WTC11 (cell line): Measurements from ENCODE around the gene CRYBA2. TPM values are rescaled to one million over a fixed set of nuclear protein-coding genes. Genes with fewer than 3 reads are reported as not detected.

Experiments used
- ATAC-seq: fragments of 200-7000 bp; cut with Tn5 transposase; 2 replicates; pipeline ENCODE4 v1.10.0; 2021; ENCODE audit warnings: mild to moderate bottlenecking, moderate library complexity
- CTCF ChIA-PET: fragments of 300-600 bp; sonication (Branson Sonifier 250); formaldehyde crosslinking; loops from one replicate; lab custom pipeline; 2021; ENCODE audit warnings: antibody characterized with exemption; lab: Charles Lee
- POLR2A ChIA-PET: fragments of 350-600 bp; sonication (Branson Sonifier 250); formaldehyde crosslinking; loops from one replicate; lab custom pipeline; 2021; ENCODE audit warnings: antibody characterized with exemption; lab: Charles Lee
- DNase-seq: peaks from one replicate; pipeline ENCODE4 v3.0.0; 2021; ENCODE audit warnings: low spot score
- H3K27ac Mint-ChIP-seq: 2 replicates; pipeline ENCODE4 v1.8.0; 2021; ENCODE audit warnings: mixed read lengths
- H3K27me3 Mint-ChIP-seq: 2 replicates; pipeline ENCODE4 v1.8.0; 2021; ENCODE audit warnings: low read depth, mild to moderate bottlenecking, moderate library complexity, mixed read lengths
- H3K36me3 Mint-ChIP-seq: 2 replicates; pipeline ENCODE4 v1.8.0; 2021; ENCODE audit warnings: mixed read lengths
- H3K4me1 Mint-ChIP-seq: 2 replicates; pipeline ENCODE4 v1.8.0; 2022; ENCODE audit warnings: mixed read lengths
- H3K4me3 Mint-ChIP-seq: 2 replicates; pipeline ENCODE4 v1.8.0; 2021; ENCODE audit warnings: mild to moderate bottlenecking, moderate library complexity, mixed read lengths
- H3K9me3 Mint-ChIP-seq: 2 replicates; pipeline ENCODE4 v1.8.0; 2021; ENCODE audit warnings: mixed read lengths
- AR ChIP-seq: fragments of 250-450 bp; sonication (Bioruptor Pico); IDR thresholded peaks from 2 replicates; pipeline ENCODE4 v1.9.0; 2021; ENCODE audit warnings: mild to moderate bottlenecking
- ATF6 ChIP-seq: sonication (generic); formaldehyde crosslinking; IDR thresholded peaks from 2 replicates; pipeline ENCODE4 v1.8.1; 2023; ENCODE audit warnings: mild to moderate bottlenecking, missing genetic modification reagents
- FOXK1 ChIP-seq: sonication (generic); formaldehyde crosslinking; IDR thresholded peaks from 2 replicates; pipeline ENCODE4 v1.8.0; 2022; ENCODE audit warnings: mild to moderate bottlenecking, moderate library complexity, missing genetic modification reagents
- HMGXB4 ChIP-seq: sonication (generic); formaldehyde crosslinking; IDR thresholded peaks from 2 replicates; pipeline ENCODE4 v1.8.1; 2023; ENCODE audit warnings: mild to moderate bottlenecking, moderate library complexity, missing genetic modification reagents
- NFYB ChIP-seq: sonication (generic); formaldehyde crosslinking; conservative IDR thresholded peaks from 2 replicates; pipeline ENCODE4 v1.8.0; 2022; ENCODE audit warnings: low read depth, missing genetic modification reagents
- RELA ChIP-seq: sonication (generic); formaldehyde crosslinking; IDR thresholded peaks from 2 replicates; pipeline ENCODE4 v1.8.1; 2022; ENCODE audit warnings: missing genetic modification reagents, mild to moderate bottlenecking, borderline replicate concordance
- ZBTB43 ChIP-seq: sonication (generic); formaldehyde crosslinking; IDR thresholded peaks from 2 replicates; pipeline ENCODE4 v1.8.1; 2023; ENCODE audit warnings: mild to moderate bottlenecking, missing genetic modification reagents
- total RNA-seq: library from RNA; stranded (reverse); gene quantifications from 3 replicates; pipeline ENCODE4 v1.2.3, GENCODE V29; 2021
- TF ChIP-seq, protein P1 (sequence below): fragments of 250-450 bp; sonication (Bioruptor Pico); IDR thresholded peaks from 2 replicates; pipeline ENCODE4 v2.1.2; 2022; ENCODE audit warnings: mild to moderate bottlenecking, moderate library complexity
- TF ChIP-seq, protein P2 (sequence below): sonication (generic); formaldehyde crosslinking; conservative IDR thresholded peaks from 2 replicates; pipeline ENCODE4 v1.8.1; 2023; ENCODE audit warnings: mild to moderate bottlenecking, low read depth, missing genetic modification reagents, moderate library complexity
- TF ChIP-seq, protein P3 (sequence below): sonication (generic); formaldehyde crosslinking; IDR thresholded peaks from 2 replicates; pipeline ENCODE4 v1.8.0; 2022; ENCODE audit warnings: mild to moderate bottlenecking, missing genetic modification reagents
- TF ChIP-seq, protein P4 (sequence below): sonication (generic); formaldehyde crosslinking; IDR thresholded peaks from 2 replicates; pipeline ENCODE4 v1.8.0; 2022; ENCODE audit warnings: missing genetic modification reagents

The CRYBA2 gene
- total RNA-seq, 1 experiment from 2014 or later: not detected

DNA sequence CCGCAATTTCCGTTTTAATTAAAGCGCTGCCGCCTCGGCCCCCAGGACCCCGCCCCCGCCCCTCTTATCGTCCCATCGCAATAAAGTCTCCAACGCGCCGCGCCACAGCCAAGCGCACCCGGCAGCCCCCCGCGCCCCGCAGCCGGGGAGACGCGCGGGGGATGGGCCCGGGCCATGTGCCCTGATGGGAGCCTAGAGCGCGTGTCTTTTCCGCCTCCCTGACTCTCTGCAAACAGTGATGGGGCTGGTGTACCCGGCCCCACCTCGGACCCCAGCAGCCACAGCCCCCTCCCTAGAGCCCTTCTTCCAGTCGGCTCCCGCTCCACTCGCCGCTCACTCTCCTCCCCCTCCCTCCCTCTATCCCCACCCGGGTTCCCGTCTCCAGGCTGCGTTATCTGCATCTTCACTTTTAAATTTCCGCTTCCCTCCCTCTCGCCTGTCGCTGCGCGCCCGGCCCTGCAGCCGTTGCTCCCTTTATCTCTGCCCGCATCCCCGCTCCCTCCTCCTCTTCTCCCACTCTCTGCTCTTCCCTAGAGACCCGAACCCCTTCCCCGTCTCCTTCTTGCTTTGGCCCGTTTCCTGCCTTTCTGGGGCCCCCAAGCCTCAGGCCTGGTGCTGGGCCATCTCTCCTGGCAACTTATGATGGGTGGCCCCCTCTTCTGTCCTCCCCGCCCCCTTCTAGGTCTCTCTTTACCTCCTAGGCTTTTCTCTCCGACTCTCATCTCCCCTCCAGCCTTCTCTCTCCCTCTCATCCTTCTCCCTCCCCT lies 7.7 kb downstream of the CRYBA2 start:
- no peak overlapping the region for H3K27ac Mint-ChIP-seq
- peaks cover 98% of the 10 kb centered on the region for H3K27me3 Mint-ChIP-seq
- POLR2A ChIA-PET: no interaction called here
- TF ChIP-seq FOXK1 (no peak), AR (CRISPR knock-in tag) (no peak), RELA (CRISPR knock-in tag) (no peak), HMGXB4 (CRISPR knock-in tag) (no peak), ZBTB43 (CRISPR knock-in tag) (no peak), NFYB (no peak), ATF6 (CRISPR knock-in tag) (no peak)
- TF ChIP-seq, protein P1, sequence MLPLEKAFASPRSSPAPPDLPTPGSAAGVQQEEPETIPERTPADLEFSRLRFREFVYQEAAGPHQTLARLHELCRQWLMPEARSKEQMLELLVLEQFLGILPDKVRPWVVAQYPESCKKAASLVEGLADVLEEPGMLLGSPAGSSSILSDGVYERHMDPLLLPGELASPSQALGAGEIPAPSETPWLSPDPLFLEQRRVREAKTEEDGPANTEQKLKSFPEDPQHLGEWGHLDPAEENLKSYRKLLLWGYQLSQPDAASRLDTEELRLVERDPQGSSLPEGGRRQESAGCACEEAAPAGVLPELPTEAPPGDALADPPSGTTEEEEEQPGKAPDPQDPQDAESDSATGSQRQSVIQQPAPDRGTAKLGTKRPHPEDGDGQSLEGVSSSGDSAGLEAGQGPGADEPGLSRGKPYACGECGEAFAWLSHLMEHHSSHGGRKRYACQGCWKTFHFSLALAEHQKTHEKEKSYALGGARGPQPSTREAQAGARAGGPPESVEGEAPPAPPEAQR (CRISPR knock-in tag): no peak
- TF ChIP-seq, protein P2, sequence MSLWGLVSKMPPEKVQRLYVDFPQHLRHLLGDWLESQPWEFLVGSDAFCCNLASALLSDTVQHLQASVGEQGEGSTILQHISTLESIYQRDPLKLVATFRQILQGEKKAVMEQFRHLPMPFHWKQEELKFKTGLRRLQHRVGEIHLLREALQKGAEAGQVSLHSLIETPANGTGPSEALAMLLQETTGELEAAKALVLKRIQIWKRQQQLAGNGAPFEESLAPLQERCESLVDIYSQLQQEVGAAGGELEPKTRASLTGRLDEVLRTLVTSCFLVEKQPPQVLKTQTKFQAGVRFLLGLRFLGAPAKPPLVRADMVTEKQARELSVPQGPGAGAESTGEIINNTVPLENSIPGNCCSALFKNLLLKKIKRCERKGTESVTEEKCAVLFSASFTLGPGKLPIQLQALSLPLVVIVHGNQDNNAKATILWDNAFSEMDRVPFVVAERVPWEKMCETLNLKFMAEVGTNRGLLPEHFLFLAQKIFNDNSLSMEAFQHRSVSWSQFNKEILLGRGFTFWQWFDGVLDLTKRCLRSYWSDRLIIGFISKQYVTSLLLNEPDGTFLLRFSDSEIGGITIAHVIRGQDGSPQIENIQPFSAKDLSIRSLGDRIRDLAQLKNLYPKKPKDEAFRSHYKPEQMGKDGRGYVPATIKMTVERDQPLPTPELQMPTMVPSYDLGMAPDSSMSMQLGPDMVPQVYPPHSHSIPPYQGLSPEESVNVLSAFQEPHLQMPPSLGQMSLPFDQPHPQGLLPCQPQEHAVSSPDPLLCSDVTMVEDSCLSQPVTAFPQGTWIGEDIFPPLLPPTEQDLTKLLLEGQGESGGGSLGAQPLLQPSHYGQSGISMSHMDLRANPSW (CRISPR knock-in tag): no peak
- TF ChIP-seq, protein P3, sequence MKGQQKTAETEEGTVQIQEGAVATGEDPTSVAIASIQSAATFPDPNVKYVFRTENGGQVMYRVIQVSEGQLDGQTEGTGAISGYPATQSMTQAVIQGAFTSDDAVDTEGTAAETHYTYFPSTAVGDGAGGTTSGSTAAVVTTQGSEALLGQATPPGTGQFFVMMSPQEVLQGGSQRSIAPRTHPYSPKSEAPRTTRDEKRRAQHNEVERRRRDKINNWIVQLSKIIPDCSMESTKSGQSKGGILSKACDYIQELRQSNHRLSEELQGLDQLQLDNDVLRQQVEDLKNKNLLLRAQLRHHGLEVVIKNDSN: no peak
- TF ChIP-seq, protein P4, sequence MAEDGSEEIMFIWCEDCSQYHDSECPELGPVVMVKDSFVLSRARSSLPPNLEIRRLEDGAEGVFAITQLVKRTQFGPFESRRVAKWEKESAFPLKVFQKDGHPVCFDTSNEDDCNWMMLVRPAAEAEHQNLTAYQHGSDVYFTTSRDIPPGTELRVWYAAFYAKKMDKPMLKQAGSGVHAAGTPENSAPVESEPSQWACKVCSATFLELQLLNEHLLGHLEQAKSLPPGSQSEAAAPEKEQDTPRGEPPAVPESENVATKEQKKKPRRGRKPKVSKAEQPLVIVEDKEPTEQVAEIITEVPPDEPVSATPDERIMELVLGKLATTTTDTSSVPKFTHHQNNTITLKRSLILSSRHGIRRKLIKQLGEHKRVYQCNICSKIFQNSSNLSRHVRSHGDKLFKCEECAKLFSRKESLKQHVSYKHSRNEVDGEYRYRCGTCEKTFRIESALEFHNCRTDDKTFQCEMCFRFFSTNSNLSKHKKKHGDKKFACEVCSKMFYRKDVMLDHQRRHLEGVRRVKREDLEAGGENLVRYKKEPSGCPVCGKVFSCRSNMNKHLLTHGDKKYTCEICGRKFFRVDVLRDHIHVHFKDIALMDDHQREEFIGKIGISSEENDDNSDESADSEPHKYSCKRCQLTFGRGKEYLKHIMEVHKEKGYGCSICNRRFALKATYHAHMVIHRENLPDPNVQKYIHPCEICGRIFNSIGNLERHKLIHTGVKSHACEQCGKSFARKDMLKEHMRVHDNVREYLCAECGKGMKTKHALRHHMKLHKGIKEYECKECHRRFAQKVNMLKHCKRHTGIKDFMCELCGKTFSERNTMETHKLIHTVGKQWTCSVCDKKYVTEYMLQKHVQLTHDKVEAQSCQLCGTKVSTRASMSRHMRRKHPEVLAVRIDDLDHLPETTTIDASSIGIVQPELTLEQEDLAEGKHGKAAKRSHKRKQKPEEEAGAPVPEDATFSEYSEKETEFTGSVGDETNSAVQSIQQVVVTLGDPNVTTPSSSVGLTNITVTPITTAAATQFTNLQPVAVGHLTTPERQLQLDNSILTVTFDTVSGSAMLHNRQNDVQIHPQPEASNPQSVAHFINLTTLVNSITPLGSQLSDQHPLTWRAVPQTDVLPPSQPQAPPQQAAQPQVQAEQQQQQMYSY: no peak
- TF ChIP-seq, all 79 proteins: peak for 0
- peak; percentile 12 for ATAC-seq
- DNase-seq: peak; percentile 70
- CTCF ChIA-PET: interaction anchor here (1.2 to 5.7 kb wide), 3 partner anchors 9 to 87 kb away, joined by 8 to 158 read pairs (median 9); partner anchors contain the start of gene CRYBA2
- H3K9me3 Mint-ChIP-seq: no peaks in the 10 kb centered on the region
- no peaks in the 10 kb centered on the region for H3K36me3 Mint-ChIP-seq
- peak overlapping the region; percentile 60 for H3K4me3 Mint-ChIP-seq
- peaks cover 23% of the 10 kb centered on the region for H3K4me1 Mint-ChIP-seq
